Mammary epithelial cell (primary cell): Measurements from ENCODE around the gene FMNL2.

ENCODE experiments used
- EZH2 ChIP-seq: IDR thresholded peaks from 2 replicates; pipeline ENCODE4 v1.6.1; 2012; ENCODE audit warnings: low read length, inconsistent platforms, borderline replicate concordance
- TF ChIP-seq, protein P1 (sequence below), 2 donors: IDR thresholded peaks in 1 of 2; conservative IDR thresholded peaks in 1 of 2; 2 replicates each; pipeline ENCODE4 v1.5.1; 2011 to 2012; ENCODE audit warnings: inconsistent platforms in 2 of 2, low read length in 2 of 2, mild to moderate bottlenecking in 2 of 2, control low read depth in 1 of 2, low read depth in 1 of 2; ENCODE audit not compliant: insufficient read depth in 1 of 2; ENCODE audit errors: extremely low read depth in 1 of 2

DNA sequence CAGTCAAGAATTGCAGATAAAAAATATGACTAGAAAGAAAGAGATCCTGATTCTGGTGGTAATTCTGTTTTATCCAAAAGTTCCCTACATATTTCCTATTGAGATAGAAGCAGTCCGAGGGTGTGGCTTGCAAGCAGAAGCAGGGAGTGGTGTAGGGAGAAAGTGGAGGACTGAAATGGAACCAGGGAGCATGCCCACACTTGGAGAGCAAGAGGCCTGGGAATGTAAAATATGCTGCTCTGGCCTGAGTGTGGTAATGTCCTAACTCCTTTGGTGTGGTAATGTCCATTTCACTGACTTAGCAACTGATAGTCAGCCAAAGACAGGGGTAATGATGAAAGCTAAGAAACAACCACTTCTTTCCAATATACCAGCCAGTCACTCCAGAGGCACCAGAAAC lies 30.1 kb upstream of the FMNL2 start:
- TF ChIP-seq, protein P1, sequence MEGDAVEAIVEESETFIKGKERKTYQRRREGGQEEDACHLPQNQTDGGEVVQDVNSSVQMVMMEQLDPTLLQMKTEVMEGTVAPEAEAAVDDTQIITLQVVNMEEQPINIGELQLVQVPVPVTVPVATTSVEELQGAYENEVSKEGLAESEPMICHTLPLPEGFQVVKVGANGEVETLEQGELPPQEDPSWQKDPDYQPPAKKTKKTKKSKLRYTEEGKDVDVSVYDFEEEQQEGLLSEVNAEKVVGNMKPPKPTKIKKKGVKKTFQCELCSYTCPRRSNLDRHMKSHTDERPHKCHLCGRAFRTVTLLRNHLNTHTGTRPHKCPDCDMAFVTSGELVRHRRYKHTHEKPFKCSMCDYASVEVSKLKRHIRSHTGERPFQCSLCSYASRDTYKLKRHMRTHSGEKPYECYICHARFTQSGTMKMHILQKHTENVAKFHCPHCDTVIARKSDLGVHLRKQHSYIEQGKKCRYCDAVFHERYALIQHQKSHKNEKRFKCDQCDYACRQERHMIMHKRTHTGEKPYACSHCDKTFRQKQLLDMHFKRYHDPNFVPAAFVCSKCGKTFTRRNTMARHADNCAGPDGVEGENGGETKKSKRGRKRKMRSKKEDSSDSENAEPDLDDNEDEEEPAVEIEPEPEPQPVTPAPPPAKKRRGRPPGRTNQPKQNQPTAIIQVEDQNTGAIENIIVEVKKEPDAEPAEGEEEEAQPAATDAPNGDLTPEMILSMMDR (conservative IDR thresholded peaks at IDR 0.05 in 1 of 2, IDR thresholded peaks at IDR 0.05 in 1 of 2; ENCODE audit: extremely low read depth in 1 of 2, insufficient read depth in 1 of 2, low read depth in 1 of 2, low read length in 2 of 2), result no peak
- TF ChIP-seq EZH2, result no peak
